ENCODE results near the gene ACTR1A. TPM values are rescaled to one million over a fixed set of nuclear protein-coding genes. Genes with fewer than 3 reads are reported as not detected.

The ACTR1A gene
- total RNA-seq, 2 experiments from 2014 or later = 55.5 to 68.3 TPM

GRCh38 chr10:102545265-102545871, 42.9 kb upstream of the ACTR1A start:
- intact Hi-C loops (cut with micrococcal nuclease; ENCODE audit: unreplicated experiment) = no loop called here
- Histone ChIP-seq H3K9me3 (ENCODE audit: low read length) (no peaks in the 10 kb centered on the region), H3K4me3 (ENCODE audit: low read depth, low read length, poor library complexity, severe bottlenecking) (no peak overlapping the region), H3K36me3 (ENCODE audit: insufficient read depth, low read length) (peaks cover 4% of the 10 kb centered on the region; the same call in 1 of the 2 replicates), H3K4me2 (ENCODE audit: low read length) (no peak overlapping the region), H3K9me2 (ENCODE audit: insufficient read depth, low read length) (no peaks in the 10 kb centered on the region), H2AFZ (ENCODE audit: low read length) (no peak overlapping the region), H3K79me2 (ENCODE audit: insufficient read depth, low read depth, low read length) (no peaks in the 10 kb centered on the region), H4K20me1 (ENCODE audit: insufficient read depth, low read length) (no peaks in the 10 kb centered on the region), H3K27ac (ENCODE audit: low read depth, low read length, poor library complexity, severe bottlenecking) (no peak overlapping the region), H3K4me1 (ENCODE audit: insufficient read depth, low read length, poor library complexity, severe bottlenecking) (no peaks in the 10 kb centered on the region)
- TF ChIP-seq CTCF (conservative IDR thresholded peaks at IDR 0.05; ENCODE audit: low read length) = no peak
- BruUV-seq (replicated peaks) = no TSS peak
- no peak for DNase-seq (ENCODE audit: low spot score)
- ChIA-PET CTCF (ENCODE audit: unreplicated experiment) (no interaction called here), POLR2A (interaction anchor here (0.6 kb wide), 1 partner anchor 10 kb away, joined by 3 read pairs; no protein-coding TSS in a partner anchor)

- Histone ChIP-seq H3K9me2 (ENCODE audit: insufficient read depth, low read length) (no peaks in the 10 kb centered on the region), H3K79me2 (ENCODE audit: insufficient read depth, low read depth, low read length) (no peaks in the 10 kb centered on the region), H4K20me1 (ENCODE audit: insufficient read depth, low read length) (no peaks in the 10 kb centered on the region), H3K4me2 (ENCODE audit: low read length) (no peak overlapping the region), H3K27ac (ENCODE audit: low read depth, low read length, poor library complexity, severe bottlenecking) (no peak overlapping the region), H3K36me3 (ENCODE audit: insufficient read depth, low read length) (no peaks in the 10 kb centered on the region), H3K4me3 (ENCODE audit: low read depth, low read length, poor library complexity, severe bottlenecking) (no peak overlapping the region), H3K9me3 (ENCODE audit: low read length) (no peaks in the 10 kb centered on the region), H3K4me1 (ENCODE audit: insufficient read depth, low read length, poor library complexity, severe bottlenecking) (peaks cover 2% of the 10 kb centered on the region), H2AFZ (ENCODE audit: low read length) (no peak overlapping the region)
- intact Hi-C loops (cut with micrococcal nuclease; ENCODE audit: unreplicated experiment) = no loop called here
- POLR2A ChIA-PET = interaction anchor here (0.6 kb wide), 1 partner anchor 36 kb away, joined by 3 read pairs; no protein-coding TSS in a partner anchor
- CTCF ChIA-PET (ENCODE audit: unreplicated experiment) = no interaction called here
- TF ChIP-seq EZH2phosphoT487 (IDR thresholded peaks at IDR 0.05; ENCODE audit: borderline replicate concordance, low read depth, low read length) = no peak
- no peak for TF ChIP-seq CTCF (conservative IDR thresholded peaks at IDR 0.05; ENCODE audit: low read length)
- DNase-seq (ENCODE audit: low spot score) = no peak
- BruUV-seq (replicated peaks) = no TSS peak
Measured at GRCh38 chr10:102542800-102543418, 40.4 kb upstream of the ACTR1A start.

- POLR2A ChIA-PET = no interaction called here
- Histone ChIP-seq H3K4me2 (ENCODE audit: low read length) (no peak overlapping the region), H3K4me3 (ENCODE audit: low read depth, low read length, poor library complexity, severe bottlenecking) (no peak overlapping the region), H2AFZ (ENCODE audit: low read length) (no peak overlapping the region), H4K20me1 (ENCODE audit: insufficient read depth, low read length) (no peaks in the 10 kb centered on the region), H3K9me2 (ENCODE audit: insufficient read depth, low read length) (no peaks in the 10 kb centered on the region), H3K36me3 (ENCODE audit: insufficient read depth, low read length) (no peaks in the 10 kb centered on the region), H3K4me1 (ENCODE audit: insufficient read depth, low read length, poor library complexity, severe bottlenecking) (peaks cover 11% of the 10 kb centered on the region), H3K79me2 (ENCODE audit: insufficient read depth, low read depth, low read length) (no peaks in the 10 kb centered on the region), H3K9me3 (ENCODE audit: low read length) (no peaks in the 10 kb centered on the region), H3K27ac (ENCODE audit: low read depth, low read length, poor library complexity, severe bottlenecking) (no peak overlapping the region)
- intact Hi-C loops (cut with micrococcal nuclease; ENCODE audit: unreplicated experiment) = no loop called here
- BruUV-seq (replicated peaks) = no TSS peak
- TF ChIP-seq CTCF (conservative IDR thresholded peaks at IDR 0.05; ENCODE audit: low read length) (peak; percentile 74), EZH2phosphoT487 (IDR thresholded peaks at IDR 0.05; ENCODE audit: borderline replicate concordance, low read depth, low read length) (no peak)
- DNase-seq (ENCODE audit: low spot score) = peak; percentile 26
- CTCF ChIA-PET (ENCODE audit: unreplicated experiment) = no interaction called here
Measured at GRCh38 chr10:102540023-102540422, 37.5 kb upstream of the ACTR1A start.
